Body of pancreas (tissue), 4 donors: ENCODE results near the gene KIF22. TPM values are rescaled to one million over a fixed set of nuclear protein-coding genes. Genes with fewer than 3 reads are reported as not detected.

Source experiments
- ATAC-seq: fragments of 150-250 bp; one replicate; pipeline ENCODE4 v1.9.1; 2016
- DNase-seq, 4 donors: peaks; one replicate each; pipeline ENCODE4 v3.0.0-alpha.2; 2019
- H3K27ac ChIP-seq, 4 donors: fragments of 200-600 bp; sonication (generic); 1 replicate in 3 of 4; 2 replicates in 1 of 4; pipeline versions ENCODE4 v1.5.1 to v1.6.1; 2016 to 2019; ENCODE audit warnings: mild to moderate bottlenecking in 1 of 4, mixed read lengths in 1 of 4, moderate library complexity in 1 of 4
- H3K27me3 ChIP-seq, 2 donors: fragments of 200-600 bp; sonication (generic); one replicate each; pipeline ENCODE4 v1.6.0; 2016; ENCODE audit warnings: mild to moderate bottlenecking in 1 of 2
- H3K36me3 ChIP-seq, 2 donors: fragments of 200-600 bp; sonication (generic); replicated peaks in 1 of 2; 2 replicates each; pipeline ENCODE4 v1.5.1; 2016; ENCODE audit warnings: low read depth in 2 of 2; ENCODE audit not compliant: insufficient read depth in 1 of 2
- H3K4me1 ChIP-seq: fragments of 200-600 bp; sonication (generic); one replicate; pipeline ENCODE4 v1.6.0; 2016
- H3K4me3 ChIP-seq, 2 donors: fragments of 200-600 bp; sonication (generic); 1 replicate in 1 of 2; 2 replicates in 1 of 2; pipeline ENCODE4 v1.5.1; 2016 to 2019
- H3K9me3 ChIP-seq, 3 donors: fragments of 200-600 bp; sonication (generic); 1 replicate in 2 of 3; 2 replicates in 1 of 3; pipeline ENCODE4 v1.5.1; 2016
- POLR2A ChIP-seq, 3 donors: fragments of 450-650 bp; IDR thresholded peaks; one replicate each; pipeline ENCODE4 v1.6.1; 2016; ENCODE audit warnings: antibody characterized with exemption in 3 of 3, mild to moderate bottlenecking in 2 of 3
- WGBS, 2 donors: methylation state at CpG; one replicate each; pipeline ENCODE4 v1.1.5; 2017; 5-methylcytosine and 5-hydroxymethylcytosine counted together
- intact Hi-C: fragments of 100-400 bp; cut with DNase I; formaldehyde crosslinking; loops from one replicate; pipeline ENCODE4 v1.15.1; 2023
- total RNA-seq, 2 donors: library from RNA; depleted of rRNA; stranded (reverse); fragments of >200 nt; gene quantifications; one replicate each; pipeline ENCODE4 v1.1.0, GENCODE V29; 2016
- TF ChIP-seq, protein P1 (sequence below), 7 experiments: fragments of 450-650 bp in 4 of 7; fragments of 200-600 bp in 3 of 7; sonication (generic) in 3 of 7; IDR thresholded peaks; one replicate each; pipeline ENCODE4 v1.5.1; 2016 to 2019; ENCODE audit warnings: antibody characterized with exemption in 7 of 7

Gene KIF22
- total RNA-seq, 2 donors from 2014 or later, result 8.9 to 13.7 TPM

DNA sequence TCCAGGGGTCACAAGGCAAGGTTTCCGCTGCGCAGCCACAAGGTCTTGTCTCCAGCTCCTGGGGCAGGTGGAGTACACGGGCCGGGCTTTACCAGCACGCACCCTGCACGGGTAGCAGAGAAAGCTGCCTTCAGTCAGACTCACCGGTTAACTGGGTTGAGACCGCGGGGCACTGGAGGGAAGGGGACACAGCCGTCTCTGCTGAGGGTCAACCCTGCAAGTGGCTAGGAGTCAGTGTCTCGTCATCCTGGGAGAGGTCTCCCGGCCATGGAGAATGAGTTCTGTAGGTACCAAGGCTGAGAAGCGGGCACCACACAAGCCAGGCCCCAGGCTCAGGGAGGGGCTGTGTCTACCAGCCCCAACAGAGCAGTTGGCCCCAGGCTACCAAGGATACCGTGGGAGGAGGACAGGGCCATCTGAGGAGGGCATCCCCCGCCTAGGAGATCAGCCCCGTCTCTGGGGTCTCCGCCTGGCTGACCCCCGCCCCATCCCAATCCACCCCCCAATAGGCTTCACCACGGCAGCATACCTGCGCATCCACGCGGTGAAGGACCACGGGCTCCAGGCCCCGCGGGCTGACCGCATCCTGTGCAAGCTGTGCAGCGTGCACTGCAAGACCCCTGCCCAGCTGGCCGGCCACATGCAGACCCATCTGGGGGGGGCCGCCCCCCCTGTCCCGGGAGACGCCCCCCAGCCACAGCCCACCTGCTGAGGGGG is 18.6 kb downstream of the KIF22 start:
- no peak for DNase-seq
- Histone ChIP-seq H3K9me3 (no peaks in the 10 kb centered on the region), H3K27me3 (no peaks in the 10 kb centered on the region), H3K36me3 (no peaks in the 10 kb centered on the region), H3K27ac (peak overlapping the region in 3 of 4 donors; percentile 77 to 90 (median 89)), H3K4me1 (peaks cover 61% of the 10 kb centered on the region), H3K4me3 (no peak overlapping the region)
- no peak for ATAC-seq
- TF ChIP-seq, protein P1, sequence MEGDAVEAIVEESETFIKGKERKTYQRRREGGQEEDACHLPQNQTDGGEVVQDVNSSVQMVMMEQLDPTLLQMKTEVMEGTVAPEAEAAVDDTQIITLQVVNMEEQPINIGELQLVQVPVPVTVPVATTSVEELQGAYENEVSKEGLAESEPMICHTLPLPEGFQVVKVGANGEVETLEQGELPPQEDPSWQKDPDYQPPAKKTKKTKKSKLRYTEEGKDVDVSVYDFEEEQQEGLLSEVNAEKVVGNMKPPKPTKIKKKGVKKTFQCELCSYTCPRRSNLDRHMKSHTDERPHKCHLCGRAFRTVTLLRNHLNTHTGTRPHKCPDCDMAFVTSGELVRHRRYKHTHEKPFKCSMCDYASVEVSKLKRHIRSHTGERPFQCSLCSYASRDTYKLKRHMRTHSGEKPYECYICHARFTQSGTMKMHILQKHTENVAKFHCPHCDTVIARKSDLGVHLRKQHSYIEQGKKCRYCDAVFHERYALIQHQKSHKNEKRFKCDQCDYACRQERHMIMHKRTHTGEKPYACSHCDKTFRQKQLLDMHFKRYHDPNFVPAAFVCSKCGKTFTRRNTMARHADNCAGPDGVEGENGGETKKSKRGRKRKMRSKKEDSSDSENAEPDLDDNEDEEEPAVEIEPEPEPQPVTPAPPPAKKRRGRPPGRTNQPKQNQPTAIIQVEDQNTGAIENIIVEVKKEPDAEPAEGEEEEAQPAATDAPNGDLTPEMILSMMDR (IDR thresholded peaks at IDR 0.05), result no peak
- TF ChIP-seq POLR2A (IDR thresholded peaks at IDR 0.05), result no peak
- intact Hi-C loops, result no loop called here
- WGBS, 2 donors, result 85 to 86% methylated on average over 8 to 30 of the region's 31 CpGs

DNA sequence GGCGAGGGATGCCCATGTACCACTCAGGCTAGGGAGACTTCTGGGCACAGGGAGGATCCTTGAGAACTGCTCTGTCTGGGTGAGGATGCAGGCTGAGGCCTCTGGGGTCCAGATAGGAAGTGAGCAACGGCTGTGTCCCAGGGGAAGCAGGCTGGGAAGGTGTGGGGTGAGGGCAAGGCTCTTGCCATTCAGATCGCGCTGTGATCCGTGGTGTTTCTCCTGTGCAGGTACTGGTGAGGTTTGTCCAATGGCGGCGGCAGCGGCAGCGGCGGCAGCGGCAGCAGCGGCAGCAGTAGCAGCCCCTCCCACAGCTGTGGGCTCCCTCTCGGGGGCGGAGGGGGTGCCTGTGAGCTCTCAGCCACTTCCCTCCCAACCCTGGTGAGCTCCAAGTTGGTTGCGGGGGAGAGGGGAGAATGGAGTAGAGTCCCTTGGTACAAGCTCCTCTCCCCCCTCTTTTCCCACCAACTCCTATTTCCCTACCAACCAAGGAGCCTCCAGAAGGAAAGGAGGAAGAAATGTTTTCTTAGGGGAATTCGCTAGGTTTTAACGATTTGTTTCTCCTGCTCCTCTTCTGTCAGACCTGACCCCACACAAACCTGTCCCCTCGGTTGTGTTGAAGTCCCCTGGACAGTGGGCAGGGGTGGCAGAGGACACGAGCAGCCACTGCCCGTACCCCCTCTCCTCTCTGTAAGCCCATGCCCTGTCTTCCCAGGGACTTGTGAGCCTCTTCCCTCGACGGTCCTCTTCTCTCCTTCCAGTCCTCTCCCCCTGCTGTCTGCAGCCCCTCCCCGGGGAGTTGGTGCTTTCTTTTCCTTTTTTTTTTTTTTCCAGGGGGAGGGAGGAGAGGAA is 19.5 kb downstream of the KIF22 start:
- Histone ChIP-seq H3K27ac (peak overlapping the region in 3 of 4 donors; percentile 77 to 90 (median 89)), H3K4me3 (no peak overlapping the region), H3K27me3 (no peaks in the 10 kb centered on the region), H3K36me3 (no peaks in the 10 kb centered on the region), H3K4me1 (peaks cover 57% of the 10 kb centered on the region), H3K9me3 (no peaks in the 10 kb centered on the region)
- no peak for DNase-seq
- 57 to 72% methylated on average over 19 to 23 of the region's 23 CpGs for WGBS, 2 donors
- intact Hi-C loops, result no loop called here
- no peak for ATAC-seq
- TF ChIP-seq, protein P1 (IDR thresholded peaks at IDR 0.05), result no peak
- TF ChIP-seq POLR2A (IDR thresholded peaks at IDR 0.05), result no peak

DNA sequence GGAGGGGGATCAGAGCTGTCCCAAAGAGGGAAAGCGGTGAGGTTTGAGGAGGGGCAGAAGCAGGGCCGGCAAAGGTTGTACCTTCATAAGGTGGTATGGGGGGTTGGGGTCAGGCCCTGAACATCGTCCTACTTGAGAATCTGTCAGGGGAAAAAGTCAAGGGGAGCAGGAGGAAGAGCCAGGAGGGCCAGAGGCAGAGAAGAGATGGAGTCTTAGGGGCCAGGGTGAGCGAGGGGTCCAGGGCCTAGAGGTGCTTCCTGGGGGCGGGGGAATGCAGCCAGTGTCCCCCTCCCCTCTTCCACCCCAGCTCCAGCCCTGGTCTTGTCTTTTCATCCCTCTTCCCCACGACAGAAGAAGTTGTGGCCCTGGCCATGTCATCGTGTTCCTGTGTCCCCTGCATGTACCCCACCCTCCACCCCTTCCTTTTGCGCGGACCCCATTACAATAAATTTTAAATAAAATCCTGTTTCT is 20.2 kb downstream of the KIF22 start:
- TF ChIP-seq POLR2A (IDR thresholded peaks at IDR 0.05), result no peak
- no peak for DNase-seq
- no peaks in the 10 kb centered on the region for H3K27me3 ChIP-seq
- intact Hi-C loops, result no loop called here
- no peaks in the 10 kb centered on the region for H3K36me3 ChIP-seq
- H3K9me3 ChIP-seq, result no peaks in the 10 kb centered on the region
- H3K27ac ChIP-seq, result peak overlapping the region; percentile 77 to 90 (median 86)
- WGBS, 2 donors, result 29 to 31% methylated on average over 9 of the region's 9 CpGs
- no peak overlapping the region for H3K4me3 ChIP-seq
- no peak for ATAC-seq
- peaks cover 61% of the 10 kb centered on the region for H3K4me1 ChIP-seq

DNA sequence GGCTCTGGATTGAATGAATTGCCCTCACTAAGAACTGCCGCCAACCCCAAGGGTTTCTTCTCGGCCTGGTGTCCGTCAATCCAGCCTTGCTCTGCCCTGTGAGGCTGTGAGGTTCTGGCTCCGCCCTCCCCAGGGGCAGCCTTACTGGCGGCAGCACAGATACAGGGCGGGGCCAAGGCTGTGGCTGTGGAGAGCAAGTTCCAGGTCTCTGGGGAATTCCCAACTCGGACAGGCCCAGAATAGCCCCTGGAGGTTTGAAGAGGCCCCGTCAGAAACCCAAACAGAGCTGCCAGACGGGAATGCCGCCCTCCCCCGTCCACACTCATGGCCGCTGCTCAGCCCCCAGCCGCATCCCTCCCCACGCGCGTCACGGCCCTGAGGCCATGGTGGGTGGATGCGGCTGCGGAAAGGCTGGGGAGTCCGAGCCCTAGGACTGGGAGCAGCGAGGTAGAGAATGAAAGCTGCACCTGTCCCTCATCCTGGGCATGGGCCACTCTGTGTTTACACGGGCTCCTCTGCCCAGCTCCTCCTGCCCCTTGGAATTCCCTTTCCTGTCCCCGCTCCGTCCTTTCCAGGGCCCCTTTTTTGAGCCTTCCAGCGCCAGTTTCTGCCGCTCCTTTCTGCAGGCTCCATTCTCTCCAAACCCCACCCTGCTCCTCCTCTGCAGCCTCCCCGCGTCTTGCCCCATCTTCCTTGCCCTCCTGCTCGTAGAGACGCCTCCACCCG is 20.8 kb downstream of the KIF22 start:
- TF ChIP-seq, protein P1 (IDR thresholded peaks at IDR 0.05), result no peak
- peak; percentile 32 to 68 (median 63) for TF ChIP-seq POLR2A (IDR thresholded peaks at IDR 0.05)
- Histone ChIP-seq H3K27ac (peak overlapping the region; percentile 77 to 90 (median 86)), H3K9me3 (no peaks in the 10 kb centered on the region), H3K4me3 (peak overlapping the region; percentile 2 to 9), H3K4me1 (peaks cover 61% of the 10 kb centered on the region), H3K27me3 (no peaks in the 10 kb centered on the region), H3K36me3 (no peaks in the 10 kb centered on the region)
- peak; percentile 69 for ATAC-seq
- WGBS, 2 donors, result 0 to 2% methylated on average over 13 to 31 of the region's 31 CpGs
- intact Hi-C loops, result no loop called here
- peak; percentile 96 to 98 (median 98) for DNase-seq
